ENCODE measurements around the gene ARHGAP15. TPM values are rescaled to one million over a fixed set of nuclear protein-coding genes. Genes with fewer than 3 reads are reported as not detected.

ARHGAP15 gene
- total and polyA plus RNA-seq, 7 experiments from 2014 or later = 164 to 311 (median 201) TPM

DNA sequence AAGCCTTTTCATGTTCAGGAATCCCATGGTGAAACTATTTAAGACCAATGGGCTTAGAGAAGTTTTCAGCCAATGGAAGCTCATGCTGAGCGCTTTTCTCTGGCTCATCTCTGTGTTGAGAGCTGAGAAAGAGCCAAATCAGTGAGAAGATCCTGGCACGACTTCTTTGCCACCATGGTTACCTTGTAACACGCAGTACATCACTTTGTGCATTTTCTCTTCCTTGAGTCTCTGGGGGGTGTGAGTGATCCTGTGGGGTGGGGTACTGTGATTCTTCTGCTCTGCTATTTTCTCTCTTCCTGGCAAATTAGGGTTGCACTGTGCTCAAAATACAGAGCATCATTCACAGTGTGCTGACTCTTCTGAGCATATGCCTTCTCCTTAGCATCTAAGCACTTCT, 664.2 kb downstream of the ARHGAP15 start:
- H3K4me3 ChIP-seq (ENCODE audit: low read length) = no peak overlapping the region
- DNase-seq = no peak
- no peak for ATAC-seq
- H3K27me3 ChIP-seq (ENCODE audit: control insufficient read depth in 2 of 2, insufficient read depth in 2 of 2, low read length in 2 of 2) = no peaks in the 10 kb centered on the region
- H3K27me3 Mint-ChIP-seq = peaks cover 5 to 23% (median 17%) of the 10 kb centered on the region in 5 donors
- ChIA-PET CTCF (no interaction called here), POLR2A (no interaction called here)
- no peak overlapping the region for H3K4me3 Mint-ChIP-seq
- H3K36me3 Mint-ChIP-seq = no peaks in the 10 kb centered on the region
- no peak overlapping the region for H3K27ac ChIP-seq (ENCODE audit: low read depth, low read length)
- H3K4me1 ChIP-seq (ENCODE audit: control insufficient read depth in 2 of 2, insufficient read depth in 2 of 2, low read length in 2 of 2) = no peaks in the 10 kb centered on the region
- H3K9me3 ChIP-seq (ENCODE audit: control insufficient read depth in 2 of 3, low read length in 3 of 3) = no peaks in the 10 kb centered on the region
- intact Hi-C loops (cut with micrococcal nuclease) = no loop called here
- H3K27ac Mint-ChIP-seq = no peak overlapping the region
- H3K36me3 ChIP-seq (ENCODE audit: control insufficient read depth in 2 of 3, insufficient read depth in 3 of 3, low read length in 3 of 3) = no peaks in the 10 kb centered on the region
- H3K4me1 Mint-ChIP-seq = no peaks in the 10 kb centered on the region
- H3K9me3 Mint-ChIP-seq = peaks cover 0 to 3% (median 0%) of the 10 kb centered on the region in 11 donors

DNA sequence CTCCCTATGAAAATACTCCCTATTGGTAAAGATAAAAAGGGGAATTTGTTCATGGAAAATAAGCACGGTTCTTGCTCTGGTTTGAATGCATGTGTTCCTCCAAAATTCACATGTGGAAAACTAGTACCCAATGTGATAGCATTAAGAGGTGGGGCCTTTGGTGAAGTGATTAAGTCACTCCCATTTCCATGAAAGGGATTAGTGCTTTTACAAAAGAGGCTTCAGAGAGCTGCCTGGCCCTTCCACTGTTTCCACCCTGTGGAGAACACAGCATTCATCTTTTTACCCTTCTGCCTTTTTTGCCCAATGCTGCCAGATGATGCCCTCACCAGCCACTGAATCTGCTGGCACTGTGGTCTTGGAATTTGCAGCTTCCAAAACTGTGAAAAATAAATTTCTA, 666.8 kb downstream of the ARHGAP15 start:
- H3K4me1 Mint-ChIP-seq = no peaks in the 10 kb centered on the region
- no peaks in the 10 kb centered on the region for H3K9me3 ChIP-seq (ENCODE audit: control insufficient read depth in 2 of 3, low read length in 3 of 3)
- no peaks in the 10 kb centered on the region for H3K4me1 ChIP-seq (ENCODE audit: control insufficient read depth in 2 of 2, insufficient read depth in 2 of 2, low read length in 2 of 2)
- POLR2A ChIA-PET = no interaction called here
- H3K4me3 ChIP-seq (ENCODE audit: low read length) = no peak overlapping the region
- H3K36me3 Mint-ChIP-seq = no peaks in the 10 kb centered on the region
- peaks cover 0 to 2% (median 0%) of the 10 kb centered on the region in 11 donors for H3K9me3 Mint-ChIP-seq
- intact Hi-C loops (cut with micrococcal nuclease) = no loop called here
- peaks cover 0 to 4% (median 0%) of the 10 kb centered on the region in 5 donors for H3K27me3 Mint-ChIP-seq
- CTCF ChIA-PET = no interaction called here
- H3K4me3 Mint-ChIP-seq = no peak overlapping the region
- H3K27ac Mint-ChIP-seq = no peak overlapping the region
- DNase-seq (no peak), ATAC-seq (no peak)
- H3K27ac ChIP-seq (ENCODE audit: low read depth, low read length) = no peak overlapping the region
- no peaks in the 10 kb centered on the region for H3K27me3 ChIP-seq (ENCODE audit: control insufficient read depth in 2 of 2, insufficient read depth in 2 of 2, low read length in 2 of 2)
- no peaks in the 10 kb centered on the region for H3K36me3 ChIP-seq (ENCODE audit: control insufficient read depth in 2 of 3, insufficient read depth in 3 of 3, low read length in 3 of 3)

DNA sequence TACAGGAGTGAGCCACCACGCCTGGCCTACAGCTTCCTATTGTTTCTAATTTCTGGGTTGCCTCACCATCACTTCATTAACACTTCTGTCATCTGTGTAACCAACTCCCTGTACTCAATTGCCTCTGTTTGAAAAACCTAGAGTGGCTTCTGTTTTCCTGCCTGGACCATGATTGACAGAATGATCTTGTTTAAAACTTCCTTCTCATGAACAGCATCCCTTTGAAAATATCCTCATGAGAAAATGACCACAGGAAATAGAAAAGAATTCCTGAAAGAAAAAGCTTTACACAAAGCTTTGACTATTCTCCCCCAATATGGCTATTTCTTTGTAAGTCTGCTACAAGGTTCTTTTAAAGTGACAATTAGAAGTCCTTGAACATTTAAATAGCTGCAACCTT, 672.3 kb downstream of the ARHGAP15 start:
- H3K36me3 Mint-ChIP-seq = peaks cover 0 to 4% (median 0%) of the 10 kb centered on the region in 5 donors
- Histone ChIP-seq H3K9me3 (ENCODE audit: control insufficient read depth in 2 of 3, low read length in 3 of 3) (no peaks in the 10 kb centered on the region), H3K36me3 (ENCODE audit: control insufficient read depth in 2 of 3, insufficient read depth in 3 of 3, low read length in 3 of 3) (no peaks in the 10 kb centered on the region), H3K4me1 (ENCODE audit: control insufficient read depth in 2 of 2, insufficient read depth in 2 of 2, low read length in 2 of 2) (no peaks in the 10 kb centered on the region), H3K27ac (ENCODE audit: low read depth, low read length) (no peak overlapping the region), H3K4me3 (ENCODE audit: low read length) (no peak overlapping the region), H3K27me3 (ENCODE audit: control insufficient read depth in 2 of 2, insufficient read depth in 2 of 2, low read length in 2 of 2) (no peaks in the 10 kb centered on the region)
- H3K4me1 Mint-ChIP-seq = peaks cover 0 to 8% (median 0%) of the 10 kb centered on the region in 7 donors
- no peak for DNase-seq
- H3K9me3 Mint-ChIP-seq = peaks cover 0 to 1% (median 0%) of the 10 kb centered on the region in 11 donors
- no peak overlapping the region for H3K27ac Mint-ChIP-seq
- intact Hi-C loops (cut with micrococcal nuclease) = no loop called here
- ChIA-PET POLR2A (no interaction called here), CTCF (no interaction called here)
- no peak for ATAC-seq
- peaks cover 0 to 8% (median 5%) of the 10 kb centered on the region in 5 donors for H3K27me3 Mint-ChIP-seq
- H3K4me3 Mint-ChIP-seq = no peak overlapping the region

GRCh38 chr2:143802242-143802641, 673.0 kb downstream of the ARHGAP15 start:
- ATAC-seq (no peak), DNase-seq (no peak)
- ChIA-PET CTCF (no interaction called here), POLR2A (no interaction called here)
- H3K27ac ChIP-seq (ENCODE audit: low read depth, low read length) = no peak overlapping the region
- Mint-ChIP-seq H3K27me3 (peaks cover 0 to 8% (median 5%) of the 10 kb centered on the region in 5 donors), H3K9me3 (peaks cover 0 to 1% (median 0%) of the 10 kb centered on the region in 11 donors), H3K36me3 (peaks cover 0 to 4% (median 0%) of the 10 kb centered on the region in 5 donors), H3K4me1 (peaks cover 0 to 8% (median 0%) of the 10 kb centered on the region in 7 donors), H3K27ac (no peak overlapping the region), H3K4me3 (no peak overlapping the region)
- H3K9me3 ChIP-seq (ENCODE audit: control insufficient read depth in 2 of 3, low read length in 3 of 3) = no peaks in the 10 kb centered on the region
- H3K36me3 ChIP-seq (ENCODE audit: control insufficient read depth in 2 of 3, insufficient read depth in 3 of 3, low read length in 3 of 3) = no peaks in the 10 kb centered on the region
- intact Hi-C loops (cut with micrococcal nuclease) = no loop called here
- no peaks in the 10 kb centered on the region for H3K4me1 ChIP-seq (ENCODE audit: control insufficient read depth in 2 of 2, insufficient read depth in 2 of 2, low read length in 2 of 2)
- H3K27me3 ChIP-seq (ENCODE audit: control insufficient read depth in 2 of 2, insufficient read depth in 2 of 2, low read length in 2 of 2) = no peaks in the 10 kb centered on the region
- H3K4me3 ChIP-seq (ENCODE audit: low read length) = no peak overlapping the region

GRCh38 chr2:143802871-143803650, 673.8 kb downstream of the ARHGAP15 start:
- Mint-ChIP-seq H3K4me3 (no peak overlapping the region), H3K36me3 (peaks cover 0 to 4% (median 0%) of the 10 kb centered on the region in 5 donors), H3K9me3 (peaks cover 0 to 1% (median 0%) of the 10 kb centered on the region in 11 donors), H3K27me3 (peaks cover 0 to 9% (median 5%) of the 10 kb centered on the region in 5 donors), H3K27ac (no peak overlapping the region), H3K4me1 (peaks cover 0 to 8% (median 0%) of the 10 kb centered on the region in 7 donors)
- Histone ChIP-seq H3K27ac (ENCODE audit: low read depth, low read length) (no peak overlapping the region), H3K9me3 (ENCODE audit: control insufficient read depth in 2 of 3, low read length in 3 of 3) (no peaks in the 10 kb centered on the region), H3K36me3 (ENCODE audit: control insufficient read depth in 2 of 3, insufficient read depth in 3 of 3, low read length in 3 of 3) (no peaks in the 10 kb centered on the region), H3K27me3 (ENCODE audit: control insufficient read depth in 2 of 2, insufficient read depth in 2 of 2, low read length in 2 of 2) (no peaks in the 10 kb centered on the region), H3K4me1 (ENCODE audit: control insufficient read depth in 2 of 2, insufficient read depth in 2 of 2, low read length in 2 of 2) (no peaks in the 10 kb centered on the region), H3K4me3 (ENCODE audit: low read length) (no peak overlapping the region)
- CTCF ChIA-PET = no interaction called here
- intact Hi-C loops (cut with micrococcal nuclease) = no loop called here
- DNase-seq = no peak
- POLR2A ChIA-PET = no interaction called here
- ATAC-seq = no peak

DNA sequence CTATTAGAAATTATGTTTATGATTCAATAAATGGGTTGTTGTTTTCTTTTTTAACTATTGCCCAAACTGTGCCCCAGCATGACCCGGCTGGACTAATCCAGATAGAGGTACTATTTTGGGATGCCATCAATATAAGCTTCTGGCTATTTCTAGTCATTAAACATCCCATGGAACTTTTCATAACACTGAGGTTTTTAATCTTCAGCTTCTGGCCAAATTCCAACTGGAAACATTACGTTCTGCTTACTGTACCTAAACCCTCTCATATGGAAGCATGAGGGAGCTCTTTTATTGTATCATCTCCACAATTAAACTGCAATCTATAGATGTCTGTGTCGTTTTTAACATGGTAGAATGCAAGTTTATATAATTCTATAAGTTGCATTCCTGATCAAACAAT, 674.7 kb downstream of the ARHGAP15 start:
- DNase-seq = no peak
- Histone ChIP-seq H3K4me1 (ENCODE audit: control insufficient read depth in 2 of 2, insufficient read depth in 2 of 2, low read length in 2 of 2) (no peaks in the 10 kb centered on the region), H3K9me3 (ENCODE audit: control insufficient read depth in 2 of 3, low read length in 3 of 3) (no peaks in the 10 kb centered on the region), H3K27me3 (ENCODE audit: control insufficient read depth in 2 of 2, insufficient read depth in 2 of 2, low read length in 2 of 2) (no peaks in the 10 kb centered on the region), H3K36me3 (ENCODE audit: control insufficient read depth in 2 of 3, insufficient read depth in 3 of 3, low read length in 3 of 3) (no peaks in the 10 kb centered on the region), H3K27ac (ENCODE audit: low read depth, low read length) (no peak overlapping the region), H3K4me3 (ENCODE audit: low read length) (no peak overlapping the region)
- peaks cover 0 to 8% (median 0%) of the 10 kb centered on the region in 7 donors for H3K4me1 Mint-ChIP-seq
- H3K9me3 Mint-ChIP-seq = peaks cover 0 to 1% (median 0%) of the 10 kb centered on the region in 11 donors
- POLR2A ChIA-PET = no interaction called here
- no peak overlapping the region for H3K4me3 Mint-ChIP-seq
- CTCF ChIA-PET = no interaction called here
- no peak for ATAC-seq
- H3K27me3 Mint-ChIP-seq = peaks cover 0 to 12% (median 5%) of the 10 kb centered on the region in 5 donors
- intact Hi-C loops (cut with micrococcal nuclease) = no loop called here
- no peak overlapping the region for H3K27ac Mint-ChIP-seq
- peaks cover 0 to 4% (median 0%) of the 10 kb centered on the region in 5 donors for H3K36me3 Mint-ChIP-seq

DNA sequence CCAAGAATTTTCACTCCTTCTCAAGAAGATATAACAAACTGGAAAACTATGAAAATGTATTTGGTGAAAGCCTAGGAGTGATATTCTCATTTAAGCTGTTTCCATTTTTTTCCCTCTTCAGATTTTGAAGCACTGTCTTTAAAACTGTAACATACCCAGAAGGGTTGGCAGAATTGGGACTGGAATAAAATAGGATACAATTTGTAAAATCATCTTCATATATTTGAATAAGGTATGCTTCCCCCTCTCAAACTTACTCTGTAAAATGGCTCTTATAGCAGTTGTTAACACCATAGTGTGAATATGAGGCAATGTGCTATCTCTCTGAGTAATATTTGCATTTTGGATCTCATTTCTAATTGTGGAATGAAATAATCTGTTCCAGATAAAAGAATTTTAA, 676.4 kb downstream of the ARHGAP15 start:
- Mint-ChIP-seq H3K4me1 (peaks cover 0 to 8% (median 0%) of the 10 kb centered on the region in 7 donors), H3K36me3 (peaks cover 0 to 4% (median 0%) of the 10 kb centered on the region in 5 donors), H3K27ac (no peak overlapping the region), H3K9me3 (peaks cover 0 to 1% (median 0%) of the 10 kb centered on the region in 11 donors), H3K27me3 (peaks cover 4 to 12% (median 5%) of the 10 kb centered on the region in 5 donors), H3K4me3 (no peak overlapping the region)
- ATAC-seq (no peak), DNase-seq (no peak)
- Histone ChIP-seq H3K27me3 (ENCODE audit: control insufficient read depth in 2 of 2, insufficient read depth in 2 of 2, low read length in 2 of 2) (no peaks in the 10 kb centered on the region), H3K4me3 (ENCODE audit: low read length) (no peak overlapping the region), H3K4me1 (ENCODE audit: control insufficient read depth in 2 of 2, insufficient read depth in 2 of 2, low read length in 2 of 2) (no peaks in the 10 kb centered on the region), H3K9me3 (ENCODE audit: control insufficient read depth in 2 of 3, low read length in 3 of 3) (no peaks in the 10 kb centered on the region), H3K27ac (ENCODE audit: low read depth, low read length) (no peak overlapping the region), H3K36me3 (ENCODE audit: control insufficient read depth in 2 of 3, insufficient read depth in 3 of 3, low read length in 3 of 3) (no peaks in the 10 kb centered on the region)
- ChIA-PET POLR2A (no interaction called here), CTCF (no interaction called here)
- intact Hi-C loops (cut with micrococcal nuclease) = no loop called here

Measured in naive thymus-derived CD4-positive, alpha-beta T cell (primary cell).